Body of pancreas (tissue), 4 donors: Measurements from ENCODE around the gene ERV3-1.

ENCODE experiments used
- POLR2A ChIP-seq, 3 donors: fragments of 450-650 bp; IDR thresholded peaks; one replicate each; pipeline ENCODE4 v1.6.1; 2016; ENCODE audit warnings: antibody characterized with exemption in 3 of 3, mild to moderate bottlenecking in 2 of 3
- TF ChIP-seq, protein P1 (sequence below), 7 experiments: fragments of 450-650 bp in 4 of 7; fragments of 200-600 bp in 3 of 7; sonication (generic) in 3 of 7; IDR thresholded peaks; one replicate each; pipeline ENCODE4 v1.5.1; 2016 to 2019; ENCODE audit warnings: antibody characterized with exemption in 7 of 7

DNA sequence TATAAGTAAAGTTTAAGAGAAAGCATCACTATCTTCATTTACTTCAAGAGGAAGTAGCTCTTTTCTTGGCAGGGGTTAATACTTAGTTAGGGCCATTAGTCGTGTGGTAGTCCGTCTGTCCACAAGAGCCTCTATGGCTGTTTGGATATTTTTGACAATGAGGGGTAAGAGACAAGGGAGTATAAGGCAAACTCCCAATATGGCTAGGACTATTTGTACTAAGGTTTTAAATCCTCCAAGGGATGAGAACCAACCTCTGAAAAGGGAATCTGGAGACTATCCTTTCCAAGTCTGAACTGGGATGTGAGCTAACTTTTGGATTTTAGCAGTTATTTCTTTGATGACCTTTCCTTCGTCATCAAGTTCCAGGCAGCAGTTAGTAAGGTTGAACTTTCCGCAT, 15.6 kb downstream of the ERV3-1 start, which contains the start of gene ZNF117:
- TF ChIP-seq, protein P1, sequence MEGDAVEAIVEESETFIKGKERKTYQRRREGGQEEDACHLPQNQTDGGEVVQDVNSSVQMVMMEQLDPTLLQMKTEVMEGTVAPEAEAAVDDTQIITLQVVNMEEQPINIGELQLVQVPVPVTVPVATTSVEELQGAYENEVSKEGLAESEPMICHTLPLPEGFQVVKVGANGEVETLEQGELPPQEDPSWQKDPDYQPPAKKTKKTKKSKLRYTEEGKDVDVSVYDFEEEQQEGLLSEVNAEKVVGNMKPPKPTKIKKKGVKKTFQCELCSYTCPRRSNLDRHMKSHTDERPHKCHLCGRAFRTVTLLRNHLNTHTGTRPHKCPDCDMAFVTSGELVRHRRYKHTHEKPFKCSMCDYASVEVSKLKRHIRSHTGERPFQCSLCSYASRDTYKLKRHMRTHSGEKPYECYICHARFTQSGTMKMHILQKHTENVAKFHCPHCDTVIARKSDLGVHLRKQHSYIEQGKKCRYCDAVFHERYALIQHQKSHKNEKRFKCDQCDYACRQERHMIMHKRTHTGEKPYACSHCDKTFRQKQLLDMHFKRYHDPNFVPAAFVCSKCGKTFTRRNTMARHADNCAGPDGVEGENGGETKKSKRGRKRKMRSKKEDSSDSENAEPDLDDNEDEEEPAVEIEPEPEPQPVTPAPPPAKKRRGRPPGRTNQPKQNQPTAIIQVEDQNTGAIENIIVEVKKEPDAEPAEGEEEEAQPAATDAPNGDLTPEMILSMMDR (IDR thresholded peaks at IDR 0.05), result no peak
- no peak for TF ChIP-seq POLR2A (IDR thresholded peaks at IDR 0.05)
